Measurements from ENCODE around the gene SYNJ2. TPM values are rescaled to one million over a fixed set of nuclear protein-coding genes. Genes with fewer than 3 reads are reported as not detected.

Gene SYNJ2
- total RNA-seq, 1 donor from 2014 or later: 31.8 TPM

GRCh38 chr6:157981132-157981394 is 600 bp upstream of the SYNJ2 start:
- Histone ChIP-seq H3K36me3 (ENCODE audit: insufficient read depth, low read length) (no peaks in the 10 kb centered on the region), H3K79me2 (ENCODE audit: insufficient read depth, low read length) (peaks cover 41% of the 10 kb centered on the region), H4K20me1 (ENCODE audit: insufficient read depth, low read length) (peaks cover 33% of the 10 kb centered on the region), H3K9ac (ENCODE audit: low read length) (peak overlapping the region; percentile 86), H3K9me3 (ENCODE audit: insufficient read depth, low read depth, low read length) (no peaks in the 10 kb centered on the region), H3K4me2 (ENCODE audit: low read length) (peak overlapping the region; percentile 88), H3K27me3 (ENCODE audit: insufficient read depth, low read length) (no peaks in the 10 kb centered on the region), H3K4me1 (ENCODE audit: insufficient read depth, low read length) (peaks cover 33% of the 10 kb centered on the region), H3K27ac (ENCODE audit: low read depth, low read length) (peak overlapping the region; percentile 27), H3K4me3 (ENCODE audit: insufficient read depth, low read depth, low read length) (peak overlapping the region; percentile 86), H2AFZ (ENCODE audit: low read depth, low read length) (peak overlapping the region; percentile 60)
- FAIRE-seq (no peak), DNase-seq (ENCODE audit: low read depth) (no peak)
- TF ChIP-seq EZH2 (IDR thresholded peaks at IDR 0.05; ENCODE audit: insufficient read depth, low read length) (no peak), CTCF (IDR thresholded peaks at IDR 0.05; ENCODE audit: insufficient read depth, low read depth, low read length) (no peak)
- peak overlapping the region; percentile 68 for H3K4me3 Mint-ChIP-seq (ENCODE audit: unreplicated experiment)
- H3K27ac Mint-ChIP-seq (ENCODE audit: unreplicated experiment): peak overlapping the region; percentile 26
- peaks cover 8% of the 10 kb centered on the region for H3K9me3 Mint-ChIP-seq (ENCODE audit: unreplicated experiment)
- no peaks in the 10 kb centered on the region for H3K36me3 Mint-ChIP-seq (ENCODE audit: low read depth, unreplicated experiment)
- H3K4me1 Mint-ChIP-seq (ENCODE audit: low read depth, unreplicated experiment): peaks cover 23% of the 10 kb centered on the region
- H3K27me3 Mint-ChIP-seq (ENCODE audit: low read depth, unreplicated experiment): peaks cover 13% of the 10 kb centered on the region

- no peaks in the 10 kb centered on the region for H3K27me3 ChIP-seq (ENCODE audit: insufficient read depth, low read length)
- H3K27ac ChIP-seq (ENCODE audit: low read depth, low read length): peak overlapping the region; percentile 47
- H3K27ac Mint-ChIP-seq (ENCODE audit: unreplicated experiment): peak overlapping the region; percentile 34
- no peaks in the 10 kb centered on the region for H3K36me3 Mint-ChIP-seq (ENCODE audit: low read depth, unreplicated experiment)
- H3K79me2 ChIP-seq (ENCODE audit: insufficient read depth, low read length): peaks cover 51% of the 10 kb centered on the region
- no peak overlapping the region for H2AFZ ChIP-seq (ENCODE audit: low read depth, low read length)
- DNase-seq (ENCODE audit: low read depth): no peak
- H3K4me2 ChIP-seq (ENCODE audit: low read length): peak overlapping the region; percentile 88
- H3K4me1 ChIP-seq (ENCODE audit: insufficient read depth, low read length): peaks cover 33% of the 10 kb centered on the region
- peak overlapping the region; percentile 86 for H3K4me3 ChIP-seq (ENCODE audit: insufficient read depth, low read depth, low read length)
- H4K20me1 ChIP-seq (ENCODE audit: insufficient read depth, low read length): peaks cover 37% of the 10 kb centered on the region
- H3K9ac ChIP-seq (ENCODE audit: low read length): peak overlapping the region; percentile 86
- no peak for FAIRE-seq
- H3K4me1 Mint-ChIP-seq (ENCODE audit: low read depth, unreplicated experiment): peaks cover 23% of the 10 kb centered on the region
- peaks cover 13% of the 10 kb centered on the region for H3K27me3 Mint-ChIP-seq (ENCODE audit: low read depth, unreplicated experiment)
- no peak for TF ChIP-seq EZH2 (IDR thresholded peaks at IDR 0.05; ENCODE audit: insufficient read depth, low read length)
- no peak for TF ChIP-seq CTCF (IDR thresholded peaks at IDR 0.05; ENCODE audit: insufficient read depth, low read depth, low read length)
- no peaks in the 10 kb centered on the region for H3K9me3 ChIP-seq (ENCODE audit: insufficient read depth, low read depth, low read length)
- peaks cover 8% of the 10 kb centered on the region for H3K9me3 Mint-ChIP-seq (ENCODE audit: unreplicated experiment)
- H3K4me3 Mint-ChIP-seq (ENCODE audit: unreplicated experiment): peak overlapping the region; percentile 96
- no peaks in the 10 kb centered on the region for H3K36me3 ChIP-seq (ENCODE audit: insufficient read depth, low read length)
Measured at GRCh38 chr6:157982102-157982562, 469 bp downstream of the SYNJ2 start.

- no peaks in the 10 kb centered on the region for H3K9me3 ChIP-seq (ENCODE audit: insufficient read depth, low read depth, low read length)
- Mint-ChIP-seq H3K27ac (ENCODE audit: unreplicated experiment) (peak overlapping the region; percentile 34), H3K27me3 (ENCODE audit: low read depth, unreplicated experiment) (peaks cover 8% of the 10 kb centered on the region), H3K9me3 (ENCODE audit: unreplicated experiment) (peaks cover 8% of the 10 kb centered on the region), H3K4me1 (ENCODE audit: low read depth, unreplicated experiment) (peaks cover 22% of the 10 kb centered on the region), H3K4me3 (ENCODE audit: unreplicated experiment) (peak overlapping the region; percentile 96), H3K36me3 (ENCODE audit: low read depth, unreplicated experiment) (no peaks in the 10 kb centered on the region)
- H3K27ac ChIP-seq (ENCODE audit: low read depth, low read length): peak overlapping the region; percentile 47
- H3K4me3 ChIP-seq (ENCODE audit: insufficient read depth, low read depth, low read length): peak overlapping the region; percentile 86
- no peaks in the 10 kb centered on the region for H3K36me3 ChIP-seq (ENCODE audit: insufficient read depth, low read length)
- peak; percentile 57 for DNase-seq (ENCODE audit: low read depth)
- peak overlapping the region; percentile 86 for H3K9ac ChIP-seq (ENCODE audit: low read length)
- no peak overlapping the region for H2AFZ ChIP-seq (ENCODE audit: low read depth, low read length)
- H3K4me2 ChIP-seq (ENCODE audit: low read length): peak overlapping the region; percentile 88
- peaks cover 33% of the 10 kb centered on the region for H3K4me1 ChIP-seq (ENCODE audit: insufficient read depth, low read length)
- peaks cover 58% of the 10 kb centered on the region for H3K79me2 ChIP-seq (ENCODE audit: insufficient read depth, low read length)
- H3K27me3 ChIP-seq (ENCODE audit: insufficient read depth, low read length): no peaks in the 10 kb centered on the region
- no peak for FAIRE-seq
- TF ChIP-seq EZH2 (IDR thresholded peaks at IDR 0.05; ENCODE audit: insufficient read depth, low read length) (no peak), CTCF (IDR thresholded peaks at IDR 0.05; ENCODE audit: insufficient read depth, low read depth, low read length) (peak; percentile 53)
- peaks cover 40% of the 10 kb centered on the region for H4K20me1 ChIP-seq (ENCODE audit: insufficient read depth, low read length)
Measured at GRCh38 chr6:157982563-157983405, 1.1 kb downstream of the SYNJ2 start.

All from astrocyte (in vitro differentiated cells and primary cell).